ENCODE results near the gene SLC50A1.
A peak's percentile ranks its signal among the peaks of the same experiment; 100 is the strongest.
"Not testable (repeated sequence)": the region's sequence is repeated elsewhere in the genome, so short reads cannot be mapped to it uniquely, and the experiment has no call there.

Gene SLC50A1

DNA sequence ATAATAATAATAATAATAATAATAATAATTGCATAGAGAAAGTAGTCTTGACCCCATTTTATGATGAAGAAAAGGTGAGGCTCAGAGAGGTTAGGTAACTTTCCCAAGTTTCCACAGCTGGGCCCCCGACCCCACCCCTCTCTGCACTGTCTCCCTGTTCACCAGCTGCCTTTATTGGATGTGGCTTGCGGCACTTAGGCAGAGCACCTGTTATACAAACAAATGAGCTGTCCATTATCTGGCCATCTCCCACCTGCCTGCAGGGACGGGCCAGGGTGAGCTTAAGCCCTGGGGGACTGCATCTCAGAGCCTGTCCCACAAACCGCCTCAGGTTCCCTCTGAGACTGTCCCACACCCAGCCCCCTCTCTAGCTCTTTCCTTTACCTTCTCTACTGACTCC, 18.0 kb upstream of the SLC50A1 start:
- FAIRE-seq = no peak

DNA sequence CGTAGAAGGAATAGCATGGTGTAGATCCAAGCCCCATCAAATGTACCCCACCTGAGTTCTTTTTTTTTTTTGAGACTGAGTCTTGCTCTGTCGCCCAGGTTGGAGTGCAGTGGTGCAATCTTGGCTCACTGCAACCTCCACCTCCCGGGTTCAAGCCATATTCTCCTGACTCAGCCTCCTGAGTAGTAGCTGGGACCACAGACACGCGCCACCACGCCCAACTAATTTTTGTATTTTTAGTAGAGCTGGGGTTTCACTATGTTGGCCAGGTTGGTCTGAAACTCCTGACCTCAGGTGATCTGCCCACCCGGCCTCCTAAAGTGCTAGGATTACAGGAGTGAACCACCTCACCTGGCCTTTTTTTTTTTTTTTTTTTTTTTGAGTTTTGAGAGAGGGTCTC, 17.6 kb upstream of the SLC50A1 start:
- FAIRE-seq = not testable (repeated sequence)

DNA sequence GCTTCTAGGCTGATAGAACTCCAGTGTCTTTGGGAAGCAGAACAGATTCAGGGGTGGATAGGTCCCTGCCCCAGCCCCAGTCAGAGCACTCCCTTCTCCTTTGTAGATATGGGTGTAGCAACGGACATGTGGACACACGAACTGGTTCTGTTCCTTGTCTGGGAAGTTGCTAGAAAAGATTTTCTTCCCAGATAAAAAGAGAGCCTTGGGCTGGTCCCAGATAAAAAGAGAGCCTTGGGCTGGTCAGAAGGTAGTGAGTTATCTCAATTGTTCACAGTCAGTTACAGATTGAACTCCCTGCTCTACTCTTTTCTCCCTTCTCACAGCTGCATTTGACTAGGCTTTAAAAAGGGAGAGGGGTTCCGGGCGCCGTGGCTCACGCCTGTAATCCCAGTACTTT, 15.4 kb upstream of the SLC50A1 start:
- FAIRE-seq = no peak

DNA sequence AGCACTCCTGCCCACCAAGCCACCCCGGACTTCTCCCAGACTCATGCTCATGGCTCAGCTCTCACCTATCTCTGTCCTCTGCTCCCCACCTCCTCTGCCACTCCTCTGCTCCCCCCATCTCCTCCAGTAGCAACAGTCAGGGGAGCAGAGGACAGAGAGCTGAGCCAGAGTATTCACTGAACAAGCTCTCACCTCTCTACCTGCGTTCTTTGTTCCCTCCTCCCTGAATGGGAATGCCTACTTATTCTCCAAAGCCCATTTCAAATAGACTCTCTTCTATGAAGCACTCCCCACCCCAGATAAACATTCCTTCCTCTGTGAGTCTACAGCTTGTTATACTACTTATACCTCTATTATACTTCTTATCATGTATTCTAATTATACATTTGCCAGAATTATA, 14.4 kb upstream of the SLC50A1 start:
- FAIRE-seq = no peak

DNA sequence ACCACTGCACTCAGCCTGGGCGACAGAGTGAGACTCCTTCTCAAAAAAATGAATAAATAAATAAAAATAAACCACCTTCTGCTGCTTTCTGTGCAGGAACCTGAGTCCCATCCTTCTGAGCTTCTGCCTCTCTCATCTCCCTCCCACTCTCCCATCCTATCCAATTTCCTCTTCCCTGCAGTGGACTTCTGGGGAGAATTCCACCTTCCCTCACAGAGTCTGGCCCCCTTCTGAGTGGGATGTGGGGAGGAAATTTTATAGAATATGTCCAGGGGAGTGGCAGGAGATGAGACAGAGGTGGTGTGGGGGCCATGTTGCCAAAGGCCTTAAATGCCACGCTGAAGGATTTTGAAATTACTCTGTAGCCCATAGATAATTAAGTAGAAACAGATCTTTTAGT, 13.3 kb upstream of the SLC50A1 start:
- no peak for FAIRE-seq

DNA sequence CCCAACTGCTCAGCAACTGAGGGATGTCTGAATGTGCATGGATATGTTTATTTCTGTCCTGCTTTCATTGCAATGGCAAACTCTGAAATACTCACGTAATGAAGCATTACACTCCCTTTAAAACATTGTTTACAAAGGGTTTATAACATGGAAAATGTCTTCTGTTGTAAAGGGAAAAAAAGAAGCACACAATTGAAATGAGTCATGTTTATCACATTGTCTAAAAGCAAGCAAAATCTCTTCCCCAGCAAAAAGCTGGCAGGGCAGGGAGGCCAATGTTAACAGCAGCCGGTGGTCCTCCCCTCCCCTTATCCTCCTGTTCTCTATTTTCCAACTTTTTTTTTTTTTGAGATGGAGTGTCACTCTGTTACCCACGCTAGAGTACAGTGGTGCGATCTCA, 11.9 kb upstream of the SLC50A1 start:
- FAIRE-seq = no peak

DNA sequence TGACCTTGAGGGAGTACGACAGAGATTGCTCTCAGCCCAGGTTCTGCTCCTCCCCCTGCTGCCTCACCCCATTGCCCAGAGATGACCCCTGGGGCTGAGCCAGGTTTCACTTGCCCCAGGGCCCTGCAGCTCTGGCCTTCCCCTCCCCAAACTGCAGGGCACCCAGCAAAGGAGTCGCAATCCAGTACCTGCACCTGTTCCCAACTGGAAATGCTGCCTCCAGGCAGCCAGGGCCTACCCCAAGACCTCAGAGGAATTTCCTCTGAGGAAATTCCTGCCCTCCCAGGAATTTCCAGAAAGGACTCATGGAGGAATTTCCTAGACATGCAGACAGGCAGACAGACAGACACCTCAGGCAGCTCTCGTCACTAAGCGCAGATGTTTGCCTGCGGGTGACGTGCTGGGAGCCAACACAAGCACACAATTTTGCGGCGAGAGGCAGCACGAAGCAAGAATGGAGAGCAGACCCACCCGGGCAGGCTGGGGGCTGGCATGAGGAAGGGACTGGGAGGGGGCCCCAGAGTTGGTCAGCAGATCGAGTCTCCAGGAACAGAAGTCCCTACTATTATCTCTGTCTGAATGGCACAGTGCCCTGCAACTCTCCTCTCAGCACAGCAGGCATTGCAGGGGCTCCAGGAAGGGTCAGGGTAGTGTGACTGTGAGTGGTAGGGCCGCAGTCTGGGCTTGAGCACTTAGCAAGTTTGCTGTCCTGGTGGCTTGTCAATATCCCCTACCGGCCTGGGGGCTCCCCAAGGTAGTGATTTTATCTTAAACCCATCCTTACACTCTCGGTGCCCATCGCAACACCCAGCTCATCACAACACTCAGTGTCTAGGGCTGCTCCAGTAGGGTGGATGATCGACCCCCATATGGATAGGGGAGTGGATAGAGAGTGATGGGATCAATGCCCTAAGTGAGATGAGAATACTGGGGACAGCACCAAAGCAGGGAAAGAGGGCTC, 10.9 kb upstream of the SLC50A1 start:
- no peak for FAIRE-seq

DNA sequence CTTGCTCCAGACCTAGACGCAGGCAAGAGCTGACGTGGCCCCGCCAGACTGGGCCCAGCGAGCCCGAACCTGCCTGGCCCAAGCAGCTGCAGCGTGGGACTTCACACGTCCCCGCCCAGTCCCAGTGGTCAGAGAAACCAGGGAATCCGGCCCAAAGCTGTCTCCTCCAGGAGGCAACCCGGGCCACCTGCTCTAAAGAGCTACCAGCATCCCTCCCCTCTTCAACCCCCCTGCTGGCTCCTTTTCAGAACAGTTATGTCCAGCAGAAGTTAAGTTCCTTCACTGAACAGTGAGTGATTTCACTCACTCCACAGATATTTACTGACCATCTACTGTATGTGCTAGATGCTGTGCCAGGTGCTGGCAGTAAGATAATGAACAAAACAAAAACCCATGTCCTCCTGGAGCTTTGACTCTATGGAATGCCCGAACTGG, 10.1 kb upstream of the SLC50A1 start:
- no peak for FAIRE-seq

DNA sequence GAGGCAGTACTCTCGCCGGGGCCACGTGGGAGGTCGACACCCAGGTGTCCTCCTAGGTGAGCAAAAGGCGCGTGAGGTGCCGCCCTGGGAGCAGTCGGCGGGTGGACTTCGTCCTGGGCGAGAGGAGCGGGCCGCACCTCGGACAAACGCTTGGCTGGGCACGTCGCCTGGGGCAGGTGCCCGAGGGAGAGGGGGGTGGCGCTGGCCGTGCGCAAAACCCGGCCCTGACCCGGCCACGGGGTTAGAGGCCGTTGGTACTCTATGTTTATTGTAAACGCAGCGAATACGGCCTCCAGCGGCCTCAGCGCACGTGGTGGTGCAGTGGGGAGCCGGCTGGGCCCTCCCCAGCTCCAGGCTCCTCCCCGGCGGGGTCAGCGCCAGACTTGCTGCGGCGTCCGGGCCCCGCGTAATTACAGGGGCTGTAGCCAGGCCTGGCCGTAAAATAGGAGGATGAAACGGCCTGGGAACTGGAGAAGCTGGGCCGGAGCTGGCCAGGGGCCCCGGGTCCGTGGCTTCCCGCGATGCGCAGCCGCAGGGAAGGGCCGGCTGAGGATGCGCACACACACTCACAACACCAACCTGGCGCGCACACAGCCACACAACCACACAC, 9.6 kb upstream of the SLC50A1 start:
- no peak for FAIRE-seq

DNA sequence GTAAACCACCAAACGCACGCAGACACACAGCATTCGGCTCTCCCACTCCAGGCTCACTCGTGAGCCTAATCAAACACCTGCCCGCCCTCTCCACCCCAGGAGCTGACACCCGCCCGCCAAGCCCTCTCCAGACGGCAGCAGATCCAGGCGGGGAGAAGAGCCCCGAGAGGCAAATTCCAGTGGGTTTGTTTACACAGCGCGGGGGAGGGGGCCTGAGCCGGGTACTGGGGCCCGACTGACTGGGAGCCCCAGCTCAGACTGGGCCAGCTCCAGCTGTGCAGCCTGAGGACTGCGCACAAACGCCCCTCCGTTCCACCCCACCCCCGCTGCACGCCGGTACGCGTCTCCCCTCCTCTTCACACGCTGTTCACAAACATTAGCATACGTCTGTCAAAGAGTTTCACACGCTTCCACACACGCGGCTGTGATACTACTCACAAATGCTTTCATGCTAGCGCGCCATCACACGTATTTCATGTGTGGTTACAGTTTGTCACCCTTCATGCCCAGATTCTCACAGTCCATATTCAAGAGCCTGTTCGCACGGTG, 9.0 kb upstream of the SLC50A1 start:
- FAIRE-seq = no peak

DNA sequence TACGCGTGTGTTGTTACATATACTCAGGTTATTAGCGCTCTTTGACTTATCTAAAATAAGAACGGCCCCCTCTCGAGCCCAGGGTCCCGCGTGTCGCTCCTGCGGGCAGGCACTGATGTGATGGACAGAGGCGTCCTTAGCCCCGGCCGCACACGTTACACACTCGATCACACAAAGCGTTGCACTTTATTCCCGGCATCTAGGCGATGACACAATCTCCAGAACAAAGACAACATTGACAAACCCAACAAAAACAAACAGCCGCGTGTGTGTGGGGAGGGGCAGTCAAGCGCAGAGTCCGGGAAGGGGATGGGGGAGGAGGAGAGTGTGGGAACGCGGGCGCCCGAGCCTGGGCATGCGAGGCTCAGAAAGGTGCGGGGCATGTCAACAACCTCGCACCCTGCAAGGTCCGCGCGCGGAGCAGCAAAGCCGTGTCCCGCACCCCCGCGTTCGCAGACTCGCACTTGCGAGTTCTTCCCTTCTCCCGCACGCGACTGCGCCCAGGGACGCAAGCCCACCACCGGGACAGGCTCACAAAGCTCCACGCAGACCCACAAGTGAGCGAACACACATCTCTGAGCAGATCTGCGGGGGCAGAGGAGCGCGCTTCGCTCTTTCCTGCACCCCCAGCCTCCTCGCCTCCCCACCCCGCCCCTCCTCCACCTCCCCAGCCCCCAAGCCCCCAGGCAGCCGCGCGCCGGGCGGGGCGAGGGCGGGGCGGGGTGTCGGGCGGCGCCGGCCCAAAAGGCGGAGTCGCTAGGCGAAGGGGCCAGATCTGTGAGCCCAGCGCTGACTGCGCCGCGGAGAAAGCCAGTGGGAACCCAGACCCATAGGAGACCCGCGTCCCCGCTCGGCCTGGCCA, 8.3 kb upstream of the SLC50A1 start, which contains the start of gene EFNA1:
TSS of gene EFNA1 (plus strand) at position 772 of the 862 bp plus-strand sequence. CDS start 102 bp downstream, outside the sequence.
- FAIRE-seq = no peak

DNA sequence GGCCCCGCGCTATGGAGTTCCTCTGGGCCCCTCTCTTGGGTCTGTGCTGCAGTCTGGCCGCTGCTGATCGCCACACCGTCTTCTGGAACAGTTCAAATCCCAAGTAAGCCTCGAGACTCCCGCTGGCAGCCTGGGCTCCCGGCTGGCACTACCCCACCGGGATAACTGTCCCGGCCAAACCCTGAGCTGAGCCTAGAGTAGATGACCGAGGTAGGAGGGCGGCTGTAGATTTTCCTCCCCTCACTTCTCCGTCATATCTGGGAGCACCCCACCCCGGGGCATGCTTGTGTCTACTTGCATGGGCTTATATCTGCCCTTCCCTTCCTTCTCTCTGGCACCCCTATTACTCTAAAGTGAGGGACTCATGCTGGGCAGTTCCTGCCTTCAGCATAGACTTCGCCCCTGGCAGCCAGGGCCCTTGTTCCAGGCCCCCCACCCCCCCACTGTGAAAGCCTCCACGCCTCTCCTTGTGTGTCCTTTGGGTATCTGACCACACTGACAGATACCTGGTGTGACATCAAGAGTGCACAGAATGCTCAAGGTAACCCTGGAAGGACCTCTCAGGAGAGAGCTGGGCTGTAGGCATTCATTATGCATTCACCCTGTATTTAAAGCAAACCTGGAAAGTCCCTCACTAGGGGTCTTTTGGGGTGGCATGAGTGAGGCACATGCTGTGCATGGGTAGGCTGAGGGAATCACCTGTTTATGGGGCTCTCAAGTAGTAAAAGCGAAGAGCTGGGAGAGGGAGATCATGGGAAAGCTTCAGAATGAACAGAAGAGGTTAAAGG, 7.5 kb upstream of the SLC50A1 start:
- FAIRE-seq = no peak

DNA sequence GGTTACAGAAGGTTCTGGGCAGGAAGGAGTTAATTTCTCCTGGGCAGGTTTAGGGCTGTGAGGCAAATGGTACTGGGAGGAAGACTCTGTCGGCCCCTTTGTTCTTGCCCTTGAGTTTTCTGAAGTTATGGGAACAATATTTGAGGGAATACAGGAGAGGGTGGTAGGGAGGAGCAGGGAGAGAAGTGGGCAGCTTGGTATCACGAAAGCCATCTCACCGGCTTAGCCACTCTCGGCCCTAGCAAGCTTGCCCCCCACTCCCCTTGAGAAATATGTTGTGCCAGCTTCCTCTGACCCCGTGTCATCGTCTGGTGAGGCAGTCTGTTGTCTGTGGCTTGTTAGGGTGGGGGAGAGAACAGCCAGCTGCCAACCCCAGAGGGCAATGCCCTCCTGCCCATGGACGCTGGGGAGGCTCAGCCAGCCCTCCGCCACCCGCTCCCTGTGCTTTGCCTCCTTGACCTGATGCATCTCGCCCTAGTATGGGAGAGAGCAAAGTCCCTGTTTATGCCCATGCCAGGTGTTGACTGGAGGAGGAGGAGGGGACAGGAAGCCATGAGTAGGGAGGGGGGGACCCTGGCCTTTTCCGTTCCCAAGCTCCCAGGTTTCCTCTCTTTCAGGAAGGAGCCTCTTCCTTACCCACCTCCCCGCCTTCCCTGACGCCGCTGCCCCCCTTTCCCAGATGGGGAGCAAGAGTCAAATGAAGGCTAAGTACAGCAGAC, 6.7 kb upstream of the SLC50A1 start:
- no peak for FAIRE-seq

DNA sequence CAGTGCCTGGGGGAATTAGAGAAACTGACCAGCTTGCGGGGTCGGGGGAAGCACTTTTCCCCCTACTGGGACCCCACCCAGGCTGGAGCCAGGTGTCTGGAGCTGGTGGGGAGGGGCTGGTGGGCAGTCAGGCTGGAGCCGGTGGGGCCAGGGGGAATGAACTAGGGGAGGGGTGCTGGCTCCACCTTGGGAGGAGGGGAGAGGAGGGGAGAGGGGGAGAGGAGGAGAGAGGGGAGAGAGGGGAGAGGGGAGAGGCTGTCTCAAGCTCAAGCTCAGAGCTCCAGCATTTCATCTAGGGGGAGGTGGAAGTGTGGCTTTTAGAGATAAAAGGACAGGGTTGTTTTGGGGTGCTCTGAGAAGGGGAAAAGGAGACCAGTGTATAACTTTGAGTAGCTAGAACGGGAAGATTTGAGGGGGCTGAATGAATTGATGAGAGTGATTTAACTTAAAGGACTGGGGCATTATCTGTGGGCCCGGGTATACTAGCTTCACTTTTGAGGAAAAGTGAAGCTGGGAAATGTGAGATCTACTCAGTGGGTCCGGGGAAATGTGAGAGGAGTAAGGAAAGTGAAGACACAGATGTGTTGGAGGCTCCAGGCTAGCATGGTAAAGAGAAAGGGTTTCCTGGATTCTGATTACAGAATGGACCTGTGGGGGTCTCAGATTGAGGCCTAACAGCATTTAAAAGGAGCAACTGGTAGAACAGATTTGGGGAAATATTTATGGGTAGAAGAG, 5.2 kb upstream of the SLC50A1 start:
- FAIRE-seq = no peak

DNA sequence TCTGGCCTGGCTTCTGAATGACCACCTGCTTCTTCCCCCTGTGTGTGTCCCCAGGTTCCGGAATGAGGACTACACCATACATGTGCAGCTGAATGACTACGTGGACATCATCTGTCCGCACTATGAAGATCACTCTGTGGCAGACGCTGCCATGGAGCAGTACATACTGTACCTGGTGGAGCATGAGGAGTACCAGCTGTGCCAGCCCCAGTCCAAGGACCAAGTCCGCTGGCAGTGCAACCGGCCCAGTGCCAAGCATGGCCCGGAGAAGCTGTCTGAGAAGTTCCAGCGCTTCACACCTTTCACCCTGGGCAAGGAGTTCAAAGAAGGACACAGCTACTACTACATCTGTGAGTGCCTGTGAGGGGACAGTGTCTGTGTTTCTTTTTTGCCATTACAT, 4.4 kb upstream of the SLC50A1 start:
- FAIRE-seq = no peak

DNA sequence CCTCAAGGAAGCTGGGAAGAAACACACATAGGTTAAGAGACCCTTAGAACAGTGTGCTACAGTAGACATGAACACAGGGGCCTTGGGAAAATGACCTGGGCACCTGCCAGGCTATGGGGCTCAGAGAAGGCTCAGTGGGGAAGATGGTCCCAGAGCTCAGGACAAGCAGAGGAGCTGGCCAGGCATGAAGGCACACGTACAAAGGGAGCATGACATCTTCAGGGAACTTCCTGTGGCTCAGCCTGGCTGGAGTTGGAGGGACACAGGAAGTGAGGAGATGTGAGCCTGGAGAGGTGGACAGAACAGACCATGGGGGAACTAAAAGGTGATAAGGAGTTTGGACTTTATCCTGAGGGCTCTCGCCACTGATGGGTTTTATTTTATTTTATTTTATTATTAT, 3.8 kb upstream of the SLC50A1 start:
- FAIRE-seq = no peak

DNA sequence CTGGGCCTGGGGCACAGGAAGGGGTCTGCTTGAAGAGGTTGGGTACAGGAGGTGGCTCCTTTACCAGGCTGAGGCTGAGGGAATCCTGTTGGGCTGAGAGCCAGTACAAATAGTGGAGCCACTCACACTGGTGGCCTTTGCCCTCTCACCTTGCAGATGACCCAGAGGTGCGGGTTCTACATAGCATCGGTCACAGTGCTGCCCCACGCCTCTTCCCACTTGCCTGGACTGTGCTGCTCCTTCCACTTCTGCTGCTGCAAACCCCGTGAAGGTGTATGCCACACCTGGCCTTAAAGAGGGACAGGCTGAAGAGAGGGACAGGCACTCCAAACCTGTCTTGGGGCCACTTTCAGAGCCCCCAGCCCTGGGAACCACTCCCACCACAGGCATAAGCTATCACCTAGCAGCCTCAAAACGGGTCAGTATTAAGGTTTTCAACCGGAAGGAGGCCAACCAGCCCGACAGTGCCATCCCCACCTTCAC, 1.8 kb upstream of the SLC50A1 start:
- FAIRE-seq = no peak

DNA sequence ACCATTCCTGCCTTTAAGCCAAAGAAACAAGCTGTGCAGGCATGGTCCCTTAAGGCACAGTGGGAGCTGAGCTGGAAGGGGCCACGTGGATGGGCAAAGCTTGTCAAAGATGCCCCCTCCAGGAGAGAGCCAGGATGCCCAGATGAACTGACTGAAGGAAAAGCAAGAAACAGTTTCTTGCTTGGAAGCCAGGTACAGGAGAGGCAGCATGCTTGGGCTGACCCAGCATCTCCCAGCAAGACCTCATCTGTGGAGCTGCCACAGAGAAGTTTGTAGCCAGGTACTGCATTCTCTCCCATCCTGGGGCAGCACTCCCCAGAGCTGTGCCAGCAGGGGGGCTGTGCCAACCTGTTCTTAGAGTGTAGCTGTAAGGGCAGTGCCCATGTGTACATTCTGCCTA, 1.3 kb upstream of the SLC50A1 start:
- FAIRE-seq = no peak

DNA sequence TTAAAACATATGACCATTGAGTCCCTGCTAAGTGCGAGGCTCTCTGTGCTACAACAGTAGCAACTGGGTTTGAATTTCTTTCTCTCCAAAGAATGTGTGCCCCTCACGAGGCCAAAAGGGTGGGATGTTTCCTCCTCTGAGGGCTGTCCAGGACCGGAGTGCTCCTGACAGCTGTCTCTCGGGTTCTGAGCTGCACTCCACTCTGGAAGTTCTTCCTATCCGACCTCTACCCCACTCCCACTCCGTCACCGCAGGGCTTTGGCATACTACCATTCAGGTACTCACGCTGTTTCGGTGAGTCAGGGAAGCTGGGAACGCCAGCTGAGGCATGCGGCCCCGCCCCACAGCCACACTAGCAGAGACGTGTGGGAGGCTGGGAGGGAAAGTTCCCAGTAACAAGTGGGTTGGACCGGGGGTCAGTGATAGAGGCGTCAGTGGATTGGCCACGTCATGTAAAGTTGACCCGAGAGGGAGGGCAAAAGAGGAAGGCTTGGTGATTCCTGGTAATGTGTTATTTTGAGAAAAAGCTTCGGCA, 705 bp upstream of the SLC50A1 start:
- peak; percentile 93 for FAIRE-seq

DNA sequence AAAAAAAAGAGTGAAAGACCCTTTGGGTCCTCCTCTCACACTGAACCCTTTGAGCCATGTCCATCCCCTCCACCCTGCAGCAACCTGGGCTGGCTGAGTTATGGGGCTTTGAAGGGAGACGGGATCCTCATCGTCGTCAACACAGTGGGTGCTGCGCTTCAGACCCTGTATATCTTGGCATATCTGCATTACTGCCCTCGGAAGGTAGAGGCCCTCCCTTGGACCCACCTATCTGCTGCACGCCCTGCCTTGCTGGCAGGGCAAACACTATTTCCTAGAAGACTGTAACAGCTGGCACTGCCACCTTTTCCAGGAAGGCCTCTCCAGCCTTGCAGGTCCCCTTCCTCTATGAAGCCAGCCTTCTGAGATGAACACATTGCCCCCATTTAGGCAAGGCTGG, 1.1 kb downstream of the SLC50A1 start:
- no peak for FAIRE-seq
